ENCODE data around the gene OLFML1.

Gene OLFML1

GRCh38 chr11:7520011-7520942, 35.0 kb downstream of the OLFML1 start:
- TF ChIP-seq JUND (IDR thresholded peaks at IDR 0.05; ENCODE audit: low read depth): no peak
- in situ Hi-C loops (cut with HindIII; ENCODE audit: low pct_unique_long_range_greater_than_20kb, low sequenced_read_pairs): no loop called here
- no peak for DNase-seq (ENCODE audit: low read depth in 1 of 2, low spot score in 1 of 2)

GRCh38 chr11:7520981-7521487, 35.7 kb downstream of the OLFML1 start:
- in situ Hi-C loops (cut with HindIII; ENCODE audit: low pct_unique_long_range_greater_than_20kb, low sequenced_read_pairs): no loop called here
- TF ChIP-seq JUND (IDR thresholded peaks at IDR 0.05; ENCODE audit: low read depth): no peak
- DNase-seq (ENCODE audit: low read depth in 1 of 2, low spot score in 1 of 2): no peak

- no peak for TF ChIP-seq JUND (IDR thresholded peaks at IDR 0.05; ENCODE audit: low read depth)
- DNase-seq (ENCODE audit: low read depth in 1 of 2, low spot score in 1 of 2): no peak
- in situ Hi-C loops (cut with HindIII; ENCODE audit: low pct_unique_long_range_greater_than_20kb, low sequenced_read_pairs): no loop called here
Measured at GRCh38 chr11:7522121-7522520, 36.8 kb downstream of the OLFML1 start.

GRCh38 chr11:7522546-7522945, 37.2 kb downstream of the OLFML1 start:
- DNase-seq (ENCODE audit: low read depth in 1 of 2, low spot score in 1 of 2): no peak
- no peak for TF ChIP-seq JUND (IDR thresholded peaks at IDR 0.05; ENCODE audit: low read depth)
- in situ Hi-C loops (cut with HindIII; ENCODE audit: low pct_unique_long_range_greater_than_20kb, low sequenced_read_pairs): no loop called here

GRCh38 chr11:7523416-7524210, 38.3 kb downstream of the OLFML1 start:
- in situ Hi-C loops (cut with HindIII; ENCODE audit: low pct_unique_long_range_greater_than_20kb, low sequenced_read_pairs): no loop called here

GRCh38 chr11:7524462-7525235, 39.3 kb downstream of the OLFML1 start:
- no peak for DNase-seq (ENCODE audit: low read depth in 1 of 2, low spot score in 1 of 2)
- in situ Hi-C loops (cut with HindIII; ENCODE audit: low pct_unique_long_range_greater_than_20kb, low sequenced_read_pairs): no loop called here
- no peak for TF ChIP-seq JUND (IDR thresholded peaks at IDR 0.05; ENCODE audit: low read depth)

More at GRCh38 chr11:7523416-7524210, 38.3 kb downstream of the OLFML1 start:
- no peak for DNase-seq (ENCODE audit: low read depth in 1 of 2, low spot score in 1 of 2)
- TF ChIP-seq JUND (IDR thresholded peaks at IDR 0.05; ENCODE audit: low read depth): no peak

GRCh38 chr11:7525424-7525823, 40.1 kb downstream of the OLFML1 start:
- no peak for TF ChIP-seq JUND (IDR thresholded peaks at IDR 0.05; ENCODE audit: low read depth)
- in situ Hi-C loops (cut with HindIII; ENCODE audit: low pct_unique_long_range_greater_than_20kb, low sequenced_read_pairs): no loop called here
- no peak for DNase-seq (ENCODE audit: low read depth in 1 of 2, low spot score in 1 of 2)

GRCh38 chr11:7527029-7527428, 41.7 kb downstream of the OLFML1 start:
- in situ Hi-C loops (cut with HindIII; ENCODE audit: low pct_unique_long_range_greater_than_20kb, low sequenced_read_pairs): no loop called here
- no peak for DNase-seq (ENCODE audit: low read depth in 1 of 2, low spot score in 1 of 2)

GRCh38 chr11:7528514-7529049, 43.3 kb downstream of the OLFML1 start:
- in situ Hi-C loops (cut with HindIII; ENCODE audit: low pct_unique_long_range_greater_than_20kb, low sequenced_read_pairs): no loop called here
- no peak for TF ChIP-seq JUND (IDR thresholded peaks at IDR 0.05; ENCODE audit: low read depth)
- no peak for DNase-seq (ENCODE audit: low read depth in 1 of 2, low spot score in 1 of 2)

More at GRCh38 chr11:7527029-7527428, 41.7 kb downstream of the OLFML1 start:
- no peak for TF ChIP-seq JUND (IDR thresholded peaks at IDR 0.05; ENCODE audit: low read depth)

- no peak for DNase-seq (ENCODE audit: low read depth in 1 of 2, low spot score in 1 of 2)
- no peak for TF ChIP-seq JUND (IDR thresholded peaks at IDR 0.05; ENCODE audit: low read depth)
- in situ Hi-C loops (cut with HindIII; ENCODE audit: low pct_unique_long_range_greater_than_20kb, low sequenced_read_pairs): no loop called here
Measured at GRCh38 chr11:7530013-7530640, 44.8 kb downstream of the OLFML1 start.

- in situ Hi-C loops (cut with HindIII; ENCODE audit: low pct_unique_long_range_greater_than_20kb, low sequenced_read_pairs): no loop called here
- no peak for TF ChIP-seq JUND (IDR thresholded peaks at IDR 0.05; ENCODE audit: low read depth)
- DNase-seq (ENCODE audit: low read depth in 1 of 2, low spot score in 1 of 2): no peak
Measured at GRCh38 chr11:7531011-7531410, 45.7 kb downstream of the OLFML1 start.

Data from T47D (cell line).